ENCODE measurements around the gene MAPK10.

Gene MAPK10

DNA sequence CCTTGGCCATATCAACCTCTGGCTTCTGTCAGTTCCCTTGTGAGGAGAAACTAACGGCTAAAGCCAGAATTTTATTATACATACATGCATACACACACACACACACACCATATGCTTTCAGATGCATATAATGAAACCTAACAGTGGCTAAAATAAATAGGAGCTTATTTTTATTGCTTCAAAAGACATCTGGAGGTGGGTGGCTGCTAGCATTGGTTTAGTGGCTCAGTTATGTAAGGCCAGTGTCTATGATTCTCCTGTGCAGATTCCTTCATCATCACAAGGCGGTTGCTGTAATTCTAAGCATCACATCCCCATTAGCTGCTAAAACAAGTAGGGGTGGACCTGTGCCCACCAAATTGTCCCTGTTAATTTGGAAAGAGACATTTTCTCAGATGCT is 110.8 kb downstream of the MAPK10 start:
- TF ChIP-seq MYC (IDR thresholded peaks at IDR 0.05; ENCODE audit: low read depth, low read length) (no peak), POLR2A (IDR thresholded peaks at IDR 0.05; ENCODE audit: extremely low read depth, insufficient read length) (no peak)
- TF ChIP-seq, protein P1, sequence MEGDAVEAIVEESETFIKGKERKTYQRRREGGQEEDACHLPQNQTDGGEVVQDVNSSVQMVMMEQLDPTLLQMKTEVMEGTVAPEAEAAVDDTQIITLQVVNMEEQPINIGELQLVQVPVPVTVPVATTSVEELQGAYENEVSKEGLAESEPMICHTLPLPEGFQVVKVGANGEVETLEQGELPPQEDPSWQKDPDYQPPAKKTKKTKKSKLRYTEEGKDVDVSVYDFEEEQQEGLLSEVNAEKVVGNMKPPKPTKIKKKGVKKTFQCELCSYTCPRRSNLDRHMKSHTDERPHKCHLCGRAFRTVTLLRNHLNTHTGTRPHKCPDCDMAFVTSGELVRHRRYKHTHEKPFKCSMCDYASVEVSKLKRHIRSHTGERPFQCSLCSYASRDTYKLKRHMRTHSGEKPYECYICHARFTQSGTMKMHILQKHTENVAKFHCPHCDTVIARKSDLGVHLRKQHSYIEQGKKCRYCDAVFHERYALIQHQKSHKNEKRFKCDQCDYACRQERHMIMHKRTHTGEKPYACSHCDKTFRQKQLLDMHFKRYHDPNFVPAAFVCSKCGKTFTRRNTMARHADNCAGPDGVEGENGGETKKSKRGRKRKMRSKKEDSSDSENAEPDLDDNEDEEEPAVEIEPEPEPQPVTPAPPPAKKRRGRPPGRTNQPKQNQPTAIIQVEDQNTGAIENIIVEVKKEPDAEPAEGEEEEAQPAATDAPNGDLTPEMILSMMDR (IDR thresholded peaks at IDR 0.05; ENCODE audit: low read depth, low read length) = no peak
- TF ChIP-seq, protein P2, sequence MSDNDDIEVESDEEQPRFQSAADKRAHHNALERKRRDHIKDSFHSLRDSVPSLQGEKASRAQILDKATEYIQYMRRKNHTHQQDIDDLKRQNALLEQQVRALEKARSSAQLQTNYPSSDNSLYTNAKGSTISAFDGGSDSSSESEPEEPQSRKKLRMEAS (IDR thresholded peaks at IDR 0.05; ENCODE audit: low read depth, low read length) = no peak
- DNase-seq (ENCODE audit: low read depth) = no peak

DNA sequence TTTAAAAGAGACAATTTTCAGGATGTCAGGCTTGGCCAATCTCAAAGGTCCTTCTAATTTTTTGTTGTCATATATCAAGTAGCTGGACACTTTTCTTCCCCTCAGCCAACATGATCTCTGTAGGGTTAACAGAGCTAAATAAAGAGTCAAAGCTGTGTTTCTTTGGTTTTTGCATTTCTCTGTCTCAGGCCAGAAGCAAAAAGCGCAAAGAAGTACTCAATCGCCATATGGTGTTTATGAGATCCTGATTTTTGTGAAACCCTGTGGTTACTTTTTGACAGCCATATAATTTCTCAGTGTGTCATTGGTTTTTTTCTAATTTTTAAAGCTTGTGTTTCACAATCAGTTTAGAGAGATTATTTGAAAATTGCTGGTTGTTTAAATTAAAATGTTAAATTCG is 111.9 kb downstream of the MAPK10 start:
- no peak overlapping the region for H3K4me3 ChIP-seq (ENCODE audit: low read depth, low read length)
- TF ChIP-seq, protein P1 (IDR thresholded peaks at IDR 0.05; ENCODE audit: low read depth, low read length) = no peak
- DNase-seq (ENCODE audit: low read depth) = no peak

More for the DNA sequence above, 110.8 kb downstream of the MAPK10 start:
- H3K4me3 ChIP-seq (ENCODE audit: low read depth, low read length) = no peak overlapping the region

DNA sequence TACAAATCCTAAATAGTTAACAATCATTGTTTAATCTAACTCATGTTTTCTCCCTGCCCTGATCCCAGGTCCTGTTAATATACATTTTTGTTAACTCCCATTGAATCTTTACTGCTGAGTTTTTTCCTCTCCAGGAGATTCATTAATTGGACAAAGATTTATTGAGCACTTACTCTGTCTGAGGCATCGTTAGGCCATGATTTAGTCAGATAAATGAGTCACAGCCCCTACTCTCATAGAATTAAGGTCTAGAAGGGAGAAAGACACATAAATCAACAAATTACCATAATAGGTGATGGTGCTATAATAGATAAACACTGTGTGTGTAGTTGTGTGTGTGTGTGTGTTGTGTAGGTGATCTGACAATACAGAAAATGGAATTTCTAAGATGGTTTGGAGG is 112.5 kb downstream of the MAPK10 start:
- TF ChIP-seq, protein P2 (IDR thresholded peaks at IDR 0.05; ENCODE audit: low read depth, low read length) = no peak
- TF ChIP-seq POLR2A (IDR thresholded peaks at IDR 0.05; ENCODE audit: extremely low read depth, insufficient read length) (no peak), MYC (IDR thresholded peaks at IDR 0.05; ENCODE audit: low read depth, low read length) (no peak)
- TF ChIP-seq, protein P1 (IDR thresholded peaks at IDR 0.05; ENCODE audit: low read depth, low read length) = no peak
- H3K4me3 ChIP-seq (ENCODE audit: low read depth, low read length) = no peak overlapping the region
- DNase-seq (ENCODE audit: low read depth) = no peak

DNA sequence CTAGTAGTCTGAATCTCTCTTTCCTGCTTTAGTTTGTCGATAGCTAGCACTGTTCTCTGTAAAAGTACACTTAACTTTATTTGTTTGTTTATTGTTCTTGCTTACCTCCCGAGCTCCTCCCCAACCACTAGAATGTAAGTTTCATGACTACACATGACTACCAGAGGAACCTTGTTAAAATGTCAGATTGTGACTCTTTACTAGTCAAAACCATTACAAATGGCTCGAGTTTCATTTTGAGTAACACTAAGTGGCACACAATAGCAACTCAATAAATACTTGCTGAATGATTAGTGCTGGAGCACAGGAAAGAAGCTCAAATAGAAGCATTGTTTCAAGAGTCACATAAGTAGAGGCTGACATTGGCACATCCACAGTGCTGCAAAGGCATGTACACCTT is 116.1 kb downstream of the MAPK10 start:
- TF ChIP-seq, protein P1 (IDR thresholded peaks at IDR 0.05; ENCODE audit: low read depth, low read length) = no peak
- TF ChIP-seq, protein P2 (IDR thresholded peaks at IDR 0.05; ENCODE audit: low read depth, low read length) = no peak
- no peak for TF ChIP-seq POLR2A (IDR thresholded peaks at IDR 0.05; ENCODE audit: extremely low read depth, insufficient read length)
- no peak for TF ChIP-seq MYC (IDR thresholded peaks at IDR 0.05; ENCODE audit: low read depth, low read length)
- H3K4me3 ChIP-seq (ENCODE audit: low read depth, low read length) = no peak overlapping the region
- no peak for DNase-seq (ENCODE audit: low read depth)

DNA sequence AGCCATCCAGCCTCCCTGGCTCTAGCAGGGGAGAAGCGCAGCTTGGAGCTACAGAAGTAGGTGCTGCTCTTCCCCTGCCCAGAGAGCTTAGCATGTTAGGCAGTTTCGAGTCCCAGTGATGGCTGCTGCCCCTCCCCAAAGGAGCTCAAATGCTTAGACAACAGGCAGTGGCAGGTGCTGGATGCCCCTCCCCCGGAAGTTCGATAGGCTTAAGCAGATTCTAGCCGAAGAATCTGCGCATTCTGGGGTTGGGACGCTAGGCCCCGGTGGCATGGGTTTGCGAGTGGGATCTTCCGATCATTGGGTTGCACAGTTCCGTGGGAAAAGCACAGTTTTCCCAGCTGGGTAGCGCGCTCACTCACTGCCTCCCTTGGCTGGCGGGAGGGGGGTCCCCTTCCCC is 117.2 kb downstream of the MAPK10 start:
- TF ChIP-seq POLR2A (IDR thresholded peaks at IDR 0.05; ENCODE audit: extremely low read depth, insufficient read length) = no peak
- DNase-seq (ENCODE audit: low read depth) = no peak
- H3K4me3 ChIP-seq (ENCODE audit: low read depth, low read length) = no peak overlapping the region

DNA sequence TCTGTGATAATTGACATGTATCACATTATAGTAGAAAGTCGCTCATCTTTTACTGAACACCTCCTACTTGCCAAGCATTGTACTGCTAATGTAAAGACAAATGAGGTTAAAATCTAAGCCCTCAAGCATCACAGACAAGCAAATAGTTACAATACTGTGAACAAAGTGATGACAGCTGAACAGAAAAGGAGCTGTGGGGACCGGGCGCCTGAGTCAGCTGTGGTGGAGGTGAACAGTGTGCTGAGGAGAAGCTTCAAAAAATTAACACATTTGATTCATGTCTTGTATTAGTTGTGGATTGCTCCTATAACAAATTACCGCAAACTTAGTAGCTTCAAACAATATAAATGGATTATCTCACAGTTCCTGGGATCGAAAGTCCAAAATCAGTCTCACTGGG is 124.3 kb downstream of the MAPK10 start:
- DNase-seq (ENCODE audit: low read depth) = no peak
- no peak overlapping the region for H3K4me3 ChIP-seq (ENCODE audit: low read depth, low read length)
- TF ChIP-seq POLR2A (IDR thresholded peaks at IDR 0.05; ENCODE audit: extremely low read depth, insufficient read length) (no peak), MYC (IDR thresholded peaks at IDR 0.05; ENCODE audit: low read depth, low read length) (no peak)
- TF ChIP-seq, protein P2 (IDR thresholded peaks at IDR 0.05; ENCODE audit: low read depth, low read length) = no peak
- TF ChIP-seq, protein P1 (IDR thresholded peaks at IDR 0.05; ENCODE audit: low read depth, low read length) = no peak

Data from NB4 (cell line).